GM23338 (cell line): ENCODE data around the gene ITGB3. TPM values are rescaled to one million over a fixed set of nuclear protein-coding genes. Genes with fewer than 3 reads are reported as not detected.

Experiments
- ATAC-seq: fragments of 200-7000 bp; cut with Tn5 transposase; 3 replicates; pipeline ENCODE4 v1.9.1; 2020
- DNase-seq: peaks from one replicate; pipeline ENCODE4 v3.0.0-alpha.2; 2015; ENCODE audit warnings: low spot score
- H2AFZ ChIP-seq: fragments of 200-600 bp; sonication (generic); 2 replicates; pipeline ENCODE4 v1.8.0; 2016; ENCODE audit warnings: antibody characterized with exemption, mild to moderate bottlenecking, moderate library complexity
- H3F3A ChIP-seq: fragments of 200-600 bp; sonication (generic); replicated peaks from 2 replicates; pipeline ENCODE4 v1.8.0; 2017; ENCODE audit warnings: antibody characterized with exemption, mixed run types, low read depth
- H3K27ac ChIP-seq: fragments of 200-600 bp; sonication (generic); 2 replicates; pipeline ENCODE4 v1.6.1; 2016; ENCODE audit warnings: low read depth
- H3K27me3 ChIP-seq: fragments of 200-600 bp; sonication (generic); 2 replicates; pipeline ENCODE4 v1.8.0; 2016; ENCODE audit warnings: mild to moderate bottlenecking, mixed run types, moderate library complexity; ENCODE audit not compliant: insufficient read depth
- H3K36me3 ChIP-seq: fragments of 200-600 bp; sonication (generic); 2 replicates; pipeline ENCODE4 v1.8.0; 2016; ENCODE audit warnings: mild to moderate bottlenecking; ENCODE audit not compliant: insufficient read depth
- H3K4me1 ChIP-seq: fragments of 200-600 bp; sonication (generic); 2 replicates; pipeline ENCODE4 v1.8.0; 2016; ENCODE audit warnings: mild to moderate bottlenecking, moderate library complexity; ENCODE audit not compliant: insufficient read depth
- H3K4me2 ChIP-seq: fragments of 200-600 bp; sonication (generic); 2 replicates; pipeline ENCODE4 v1.7.1; 2017; ENCODE audit warnings: mixed run types
- H3K4me3 ChIP-seq: fragments of 200-600 bp; sonication (generic); 2 replicates; pipeline ENCODE4 v1.6.1; 2016; ENCODE audit warnings: mixed run types
- H3K79me2 ChIP-seq: fragments of 200-600 bp; sonication (generic); replicated peaks from 2 replicates; pipeline ENCODE4 v1.8.0; 2017; ENCODE audit warnings: mild to moderate bottlenecking; ENCODE audit not compliant: insufficient read depth
- H3K9me2 ChIP-seq: fragments of 200-600 bp; sonication (generic); 2 replicates; pipeline ENCODE4 v1.8.0; 2017; ENCODE audit not compliant: insufficient read depth
- H4K20me1 ChIP-seq: fragments of 200-600 bp; sonication (generic); replicated peaks from 2 replicates; pipeline ENCODE4 v1.8.0; 2017; ENCODE audit warnings: mild to moderate bottlenecking; ENCODE audit not compliant: insufficient read depth
- H3K27ac Mint-ChIP-seq: 2 replicates; pipeline ENCODE4 v1.8.0; 2020; ENCODE audit warnings: inconsistent platforms, mild to moderate bottlenecking, moderate library complexity, mixed read lengths
- H3K27me3 Mint-ChIP-seq: 3 replicates; pipeline ENCODE4 v1.8.0; 2022; ENCODE audit warnings: low read depth, mild to moderate bottlenecking, moderate library complexity, mixed read lengths, inconsistent platforms; ENCODE audit not compliant: insufficient read depth, poor library complexity
- H3K36me3 Mint-ChIP-seq: 3 replicates; pipeline ENCODE4 v1.8.0; 2021; ENCODE audit warnings: low read depth, mild to moderate bottlenecking, inconsistent platforms, moderate library complexity, mixed read lengths
- H3K4me1 Mint-ChIP-seq: 3 replicates; pipeline ENCODE4 v1.8.0; 2020; ENCODE audit warnings: mild to moderate bottlenecking, inconsistent platforms, mixed read lengths
- H3K4me3 Mint-ChIP-seq: 3 replicates; pipeline ENCODE4 v1.8.0; 2021; ENCODE audit warnings: moderate library complexity, mild to moderate bottlenecking, inconsistent platforms, mixed read lengths
- H3K9me3 Mint-ChIP-seq: 3 replicates; pipeline ENCODE4 v1.8.0; 2020; ENCODE audit warnings: moderate library complexity, mild to moderate bottlenecking, inconsistent platforms, mixed read lengths
- CREB1 ChIP-seq: fragments of 250-450 bp; sonication (Bioruptor Pico); IDR thresholded peaks from 2 replicates; pipeline ENCODE4 v1.5.0; 2020; ENCODE audit warnings: low read depth, mild to moderate bottlenecking, moderate library complexity
- EZH2phosphoT487 ChIP-seq: fragments of 200-600 bp; sonication (generic); IDR thresholded peaks from one replicate; pipeline ENCODE4 v1.8.1; 2018; ENCODE audit warnings: antibody characterized with exemption; ENCODE audit not compliant: unreplicated experiment
- JUNB ChIP-seq: IDR thresholded peaks from one replicate; pipeline ENCODE4 v1.6.1; 2016; ENCODE audit warnings: antibody characterized with exemption; ENCODE audit not compliant: unreplicated experiment
- NANOG ChIP-seq: IDR thresholded peaks from 2 replicates; pipeline ENCODE4 v1.6.1; 2016; ENCODE audit warnings: antibody characterized with exemption, borderline replicate concordance
- STAT1 ChIP-seq: IDR thresholded peaks from one replicate; pipeline ENCODE4 v1.6.1; 2016; ENCODE audit warnings: antibody characterized with exemption; ENCODE audit not compliant: unreplicated experiment
- ZNF114 ChIP-seq: fragments of 250-450 bp; sonication (Bioruptor Pico); IDR thresholded peaks from 2 replicates; pipeline ENCODE4 v1.5.0; 2020; ENCODE audit warnings: mild to moderate bottlenecking, moderate library complexity
- ZNF462 ChIP-seq: fragments of 250-450 bp; sonication (Bioruptor Pico); IDR thresholded peaks from 2 replicates; pipeline ENCODE4 v1.5.0; 2020; ENCODE audit warnings: mild to moderate bottlenecking, moderate library complexity
- polyA plus RNA-seq: library from polyadenylated mRNA; unstranded; fragments of >200 nt; fragmentation: Nextera tagmentation; extraction: Ambion mirVana; gene quantifications from 2 replicates; pipeline ENCODE4 v1.2.1, GENCODE V29; 2016
- total RNA-seq: library from RNA; depleted of rRNA; stranded (reverse); fragments of >200 nt; shearing (Covaris generic); gene quantifications from 2 replicates; pipeline ENCODE4 v1.2.3, GENCODE V29; 2014
- TF ChIP-seq, protein P1 (sequence below), 2 experiments: fragments of 200-600 bp in 1 of 2; sonication (generic) in 1 of 2; conservative IDR thresholded peaks; 2 replicates each; pipeline versions ENCODE4 v1.5.1 to v1.6.1; 2016 to 2017; ENCODE audit warnings: antibody characterized with exemption in 2 of 2, low read depth in 2 of 2, mild to moderate bottlenecking in 2 of 2, moderate library complexity in 1 of 2

Gene ITGB3
- total and polyA plus RNA-seq, 2 experiments from 2014 or later: 0.52 TPM; not detected in 1

- no peak for TF ChIP-seq ZNF462 (CRISPR knock-in tag)
- no peak for TF ChIP-seq EZH2phosphoT487
- TF ChIP-seq JUNB: no peak
Measured at GRCh38 chr17:47213540-47213939, 40.1 kb upstream of the ITGB3 start (continued).

GRCh38 chr17:47214931-47215330 lies 38.7 kb upstream of the ITGB3 start:
- no peak overlapping the region for H3K4me3 ChIP-seq
- no peaks in the 10 kb centered on the region for H3K36me3 ChIP-seq
- no peak overlapping the region for H2AFZ ChIP-seq
- peaks cover 1% of the 10 kb centered on the region; the same call in 1 of the 2 replicates for H3K4me1 ChIP-seq
- Mint-ChIP-seq H3K9me3 (no peaks in the 10 kb centered on the region), H3K27ac (no peak overlapping the region), H3K4me3 (no peak overlapping the region), H3K4me1 (peaks cover under 1% of the 10 kb centered on the region; the same call in 2 of the 3 replicates), H3K36me3 (no peaks in the 10 kb centered on the region), H3K27me3 (peaks cover 6% of the 10 kb centered on the region)
- H3K4me2 ChIP-seq: no peak overlapping the region
- no peaks in the 10 kb centered on the region for H3K79me2 ChIP-seq
- H3K27ac ChIP-seq: no peak overlapping the region
- no peaks in the 10 kb centered on the region for H3K27me3 ChIP-seq
- DNase-seq: no peak
- H3K9me2 ChIP-seq: no peaks in the 10 kb centered on the region
- H4K20me1 ChIP-seq: no peaks in the 10 kb centered on the region
- ATAC-seq: no peak
- no peaks in the 10 kb centered on the region for H3F3A ChIP-seq
- TF ChIP-seq ZNF114: no peak
- TF ChIP-seq CREB1: no peak
- TF ChIP-seq NANOG: no peak
- TF ChIP-seq EZH2phosphoT487: no peak
- no peak for TF ChIP-seq ZNF462 (CRISPR knock-in tag)
- no peak for TF ChIP-seq STAT1
- TF ChIP-seq JUNB: no peak
- TF ChIP-seq, protein P1, sequence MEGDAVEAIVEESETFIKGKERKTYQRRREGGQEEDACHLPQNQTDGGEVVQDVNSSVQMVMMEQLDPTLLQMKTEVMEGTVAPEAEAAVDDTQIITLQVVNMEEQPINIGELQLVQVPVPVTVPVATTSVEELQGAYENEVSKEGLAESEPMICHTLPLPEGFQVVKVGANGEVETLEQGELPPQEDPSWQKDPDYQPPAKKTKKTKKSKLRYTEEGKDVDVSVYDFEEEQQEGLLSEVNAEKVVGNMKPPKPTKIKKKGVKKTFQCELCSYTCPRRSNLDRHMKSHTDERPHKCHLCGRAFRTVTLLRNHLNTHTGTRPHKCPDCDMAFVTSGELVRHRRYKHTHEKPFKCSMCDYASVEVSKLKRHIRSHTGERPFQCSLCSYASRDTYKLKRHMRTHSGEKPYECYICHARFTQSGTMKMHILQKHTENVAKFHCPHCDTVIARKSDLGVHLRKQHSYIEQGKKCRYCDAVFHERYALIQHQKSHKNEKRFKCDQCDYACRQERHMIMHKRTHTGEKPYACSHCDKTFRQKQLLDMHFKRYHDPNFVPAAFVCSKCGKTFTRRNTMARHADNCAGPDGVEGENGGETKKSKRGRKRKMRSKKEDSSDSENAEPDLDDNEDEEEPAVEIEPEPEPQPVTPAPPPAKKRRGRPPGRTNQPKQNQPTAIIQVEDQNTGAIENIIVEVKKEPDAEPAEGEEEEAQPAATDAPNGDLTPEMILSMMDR (conservative IDR thresholded peaks at IDR 0.05; ENCODE audit: low read depth in 2 of 2): no peak
